MM.1S (cell line): ENCODE results near the gene NCEH1.

ENCODE experiments used
- DNase-seq: peaks from one replicate; pipeline ENCODE4 v3.0.0-alpha.2; 2015
- H2AFZ ChIP-seq: fragments of 300-600 bp; sonication (generic); 2 replicates; pipeline ENCODE4 v1.6.0; 2016; ENCODE audit warnings: antibody characterized with exemption, low read length
- H3F3A ChIP-seq: fragments of 300-600 bp; sonication (generic); 2 replicates; pipeline ENCODE4 v1.6.1; 2016; ENCODE audit warnings: mild to moderate bottlenecking, antibody characterized with exemption, low read length, moderate library complexity, mixed read lengths; ENCODE audit not compliant: insufficient read depth
- H3K27ac ChIP-seq: fragments of 300-600 bp; sonication (generic); 2 replicates; pipeline ENCODE4 v1.5.1; 2016; ENCODE audit warnings: mild to moderate bottlenecking, low read length
- H3K27me3 ChIP-seq: fragments of 300-600 bp; sonication (generic); replicated peaks from 2 replicates; pipeline ENCODE4 v1.6.0; 2016; ENCODE audit warnings: low read length; ENCODE audit not compliant: insufficient read depth
- H3K36me3 ChIP-seq: fragments of 300-600 bp; sonication (generic); replicated peaks from 2 replicates; pipeline ENCODE4 v1.6.1; 2016; ENCODE audit warnings: mild to moderate bottlenecking, low read length, mixed read lengths; ENCODE audit not compliant: insufficient read depth
- H3K4me1 ChIP-seq: fragments of 300-600 bp; sonication (generic); 2 replicates; pipeline ENCODE4 v1.6.1; 2016; ENCODE audit warnings: low read length, mixed read lengths
- H3K4me2 ChIP-seq: fragments of 300-600 bp; sonication (generic); 2 replicates; pipeline ENCODE4 v1.6.0; 2016; ENCODE audit warnings: low read depth, low read length
- H3K4me3 ChIP-seq: fragments of 300-600 bp; sonication (generic); 2 replicates; pipeline ENCODE4 v1.5.1; 2016; ENCODE audit warnings: low read length, mixed read lengths
- H3K79me2 ChIP-seq: fragments of 300-600 bp; sonication (generic); 2 replicates; pipeline ENCODE4 v1.6.1; 2016; ENCODE audit warnings: mixed run types, low read length, mixed read lengths
- H3K9ac ChIP-seq: fragments of 300-600 bp; sonication (generic); 2 replicates; pipeline ENCODE4 v1.6.1; 2016; ENCODE audit warnings: low read length, mixed read lengths
- H3K9me2 ChIP-seq: fragments of 300-600 bp; sonication (generic); replicated peaks from 2 replicates; pipeline ENCODE4 v1.6.1; 2016; ENCODE audit warnings: mild to moderate bottlenecking, low read length, mixed read lengths; ENCODE audit not compliant: insufficient read depth
- H3K9me3 ChIP-seq: fragments of 300-600 bp; sonication (generic); replicated peaks from 2 replicates; pipeline ENCODE4 v1.6.1; 2016; ENCODE audit warnings: mild to moderate bottlenecking, low read length, mixed read lengths; ENCODE audit not compliant: insufficient read depth
- H4K20me1 ChIP-seq: fragments of 300-600 bp; sonication (generic); 2 replicates; pipeline ENCODE4 v1.6.1; 2016; ENCODE audit warnings: mild to moderate bottlenecking, low read length, moderate library complexity, mixed read lengths; ENCODE audit not compliant: insufficient read depth
- EZH2 ChIP-seq: fragments of 300-600 bp; sonication (generic); optimal IDR thresholded peaks from 2 replicates; pipeline ENCODE3; 2017; ENCODE audit warnings: low read depth, mild to moderate bottlenecking, antibody characterized with exemption, low read length, mixed read lengths
- EZH2phosphoT487 ChIP-seq: fragments of 300-600 bp; sonication (generic); IDR thresholded peaks from 2 replicates; pipeline ENCODE4 v1.6.1; 2018; ENCODE audit warnings: antibody characterized with exemption, low read length
- TF ChIP-seq, protein P1 (sequence below): fragments of 300-600 bp; sonication (generic); IDR thresholded peaks from 2 replicates; pipeline ENCODE4 v1.5.1; 2016; ENCODE audit warnings: antibody characterized with exemption, low read length, mixed read lengths

Gene NCEH1

GRCh38 chr3:172625404-172625803, 85.5 kb downstream of the NCEH1 start:
- TF ChIP-seq EZH2phosphoT487 (no peak), EZH2 (no peak)
- TF ChIP-seq, protein P1, sequence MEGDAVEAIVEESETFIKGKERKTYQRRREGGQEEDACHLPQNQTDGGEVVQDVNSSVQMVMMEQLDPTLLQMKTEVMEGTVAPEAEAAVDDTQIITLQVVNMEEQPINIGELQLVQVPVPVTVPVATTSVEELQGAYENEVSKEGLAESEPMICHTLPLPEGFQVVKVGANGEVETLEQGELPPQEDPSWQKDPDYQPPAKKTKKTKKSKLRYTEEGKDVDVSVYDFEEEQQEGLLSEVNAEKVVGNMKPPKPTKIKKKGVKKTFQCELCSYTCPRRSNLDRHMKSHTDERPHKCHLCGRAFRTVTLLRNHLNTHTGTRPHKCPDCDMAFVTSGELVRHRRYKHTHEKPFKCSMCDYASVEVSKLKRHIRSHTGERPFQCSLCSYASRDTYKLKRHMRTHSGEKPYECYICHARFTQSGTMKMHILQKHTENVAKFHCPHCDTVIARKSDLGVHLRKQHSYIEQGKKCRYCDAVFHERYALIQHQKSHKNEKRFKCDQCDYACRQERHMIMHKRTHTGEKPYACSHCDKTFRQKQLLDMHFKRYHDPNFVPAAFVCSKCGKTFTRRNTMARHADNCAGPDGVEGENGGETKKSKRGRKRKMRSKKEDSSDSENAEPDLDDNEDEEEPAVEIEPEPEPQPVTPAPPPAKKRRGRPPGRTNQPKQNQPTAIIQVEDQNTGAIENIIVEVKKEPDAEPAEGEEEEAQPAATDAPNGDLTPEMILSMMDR = no peak

DNA sequence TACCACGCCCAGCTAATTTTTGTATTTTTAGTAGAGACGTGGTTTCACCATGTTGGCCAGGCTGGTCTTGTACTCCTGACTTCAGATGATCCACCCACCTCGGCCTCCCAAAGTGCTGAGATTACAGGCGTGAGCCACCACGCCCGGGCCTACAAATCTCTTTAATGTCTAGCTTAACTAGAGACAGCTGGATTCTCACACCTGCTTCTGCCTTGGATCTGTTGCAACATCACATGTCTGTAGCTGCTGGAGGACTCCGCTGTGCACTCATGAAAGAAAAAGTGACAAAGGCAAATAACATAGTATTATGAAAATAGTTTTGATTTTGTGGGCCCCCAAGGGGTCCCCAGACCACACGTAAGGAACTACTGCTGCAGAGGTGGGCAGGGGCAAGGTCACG, 85.9 kb downstream of the NCEH1 start:
- no peaks in the 10 kb centered on the region for H3K79me2 ChIP-seq
- no peak overlapping the region for H3K9ac ChIP-seq
- no peaks in the 10 kb centered on the region for H4K20me1 ChIP-seq
- H3K36me3 ChIP-seq = no peaks in the 10 kb centered on the region
- H3F3A ChIP-seq = no peaks in the 10 kb centered on the region
- no peaks in the 10 kb centered on the region for H3K27me3 ChIP-seq
- no peaks in the 10 kb centered on the region for H3K9me3 ChIP-seq
- no peak overlapping the region for H2AFZ ChIP-seq
- H3K9me2 ChIP-seq = no peaks in the 10 kb centered on the region
- H3K4me2 ChIP-seq = no peak overlapping the region
- no peak overlapping the region for H3K27ac ChIP-seq
- TF ChIP-seq EZH2phosphoT487 = no peak
- TF ChIP-seq, protein P1 = no peak
- no peak for TF ChIP-seq EZH2
- DNase-seq = no peak
- no peaks in the 10 kb centered on the region for H3K4me1 ChIP-seq
- no peak overlapping the region for H3K4me3 ChIP-seq

More at GRCh38 chr3:172625404-172625803, 85.5 kb downstream of the NCEH1 start:
- H3F3A ChIP-seq = no peaks in the 10 kb centered on the region
- H3K9me3 ChIP-seq = no peaks in the 10 kb centered on the region
- no peaks in the 10 kb centered on the region for H3K4me1 ChIP-seq
- H3K9me2 ChIP-seq = no peaks in the 10 kb centered on the region
- no peak overlapping the region for H3K4me3 ChIP-seq
- no peaks in the 10 kb centered on the region for H3K36me3 ChIP-seq
- H3K4me2 ChIP-seq = no peak overlapping the region
- H3K27me3 ChIP-seq = no peaks in the 10 kb centered on the region
- no peak for DNase-seq
- H3K79me2 ChIP-seq = no peaks in the 10 kb centered on the region
- H4K20me1 ChIP-seq = no peaks in the 10 kb centered on the region
- H2AFZ ChIP-seq = no peak overlapping the region
- H3K9ac ChIP-seq = no peak overlapping the region
- no peak overlapping the region for H3K27ac ChIP-seq

DNA sequence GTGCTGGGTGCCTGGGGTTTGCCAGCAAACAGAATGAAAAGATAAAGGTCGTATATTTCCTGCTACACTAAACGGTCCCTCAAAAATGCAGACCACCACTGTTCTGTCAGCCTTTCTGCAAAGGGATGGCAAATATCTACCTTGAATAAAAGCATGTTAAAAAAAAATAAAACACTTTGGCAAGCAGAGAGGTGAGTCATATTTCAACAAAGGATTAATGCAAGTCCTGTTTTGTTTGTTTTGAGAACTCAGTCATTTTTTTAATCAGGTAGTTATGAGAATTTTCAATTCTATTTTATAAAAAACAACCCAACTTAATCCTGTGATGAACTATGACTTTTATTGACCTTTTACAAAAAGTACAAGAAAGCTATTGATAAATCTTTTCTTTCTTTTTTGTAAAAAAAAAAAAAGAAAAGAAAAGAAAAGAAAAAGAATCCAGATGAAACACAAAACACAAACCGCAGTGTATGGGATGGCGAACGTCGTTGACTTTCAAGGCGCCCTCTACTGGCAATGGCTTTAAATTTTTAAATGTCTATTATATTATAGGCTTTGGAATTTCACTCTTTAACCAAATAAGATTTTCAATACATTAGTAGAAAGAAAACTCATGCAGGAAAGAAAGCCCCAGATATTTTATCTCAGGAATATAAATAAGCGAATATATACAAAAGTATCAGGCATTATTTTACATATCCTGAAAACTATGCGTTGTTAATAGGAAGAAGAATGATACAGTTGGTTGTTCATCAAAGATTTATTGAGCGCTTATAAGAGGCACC, 87.8 kb downstream of the NCEH1 start:
- Histone ChIP-seq H4K20me1 (no peaks in the 10 kb centered on the region), H3K36me3 (no peaks in the 10 kb centered on the region), H3K79me2 (no peaks in the 10 kb centered on the region), H3K27ac (no peak overlapping the region), H3K9ac (no peak overlapping the region), H3K9me2 (no peaks in the 10 kb centered on the region), H3K4me1 (no peaks in the 10 kb centered on the region), H3K9me3 (no peaks in the 10 kb centered on the region), H3F3A (no peaks in the 10 kb centered on the region), H3K4me2 (no peak overlapping the region), H2AFZ (no peak overlapping the region), H3K4me3 (no peak overlapping the region), H3K27me3 (no peaks in the 10 kb centered on the region)
- DNase-seq = peak; percentile 55
- TF ChIP-seq, protein P1 = peak; percentile 65
- TF ChIP-seq EZH2phosphoT487 (no peak), EZH2 (no peak)
